Stomach (tissue), 9 donors: Measurements from ENCODE around the gene CBARP. TPM values are rescaled to one million over a fixed set of nuclear protein-coding genes. Genes with fewer than 3 reads are reported as not detected.
A peak's percentile ranks its signal among the peaks of the same experiment; 100 is the strongest.

Experiments used
- DNase-seq, 2 donors: peaks; one replicate each; pipeline versions ENCODE4 v3.0.0 to v3.0.0-alpha.2; 2013 to 2019
- H3K27ac ChIP-seq, 5 donors: fragments of 200-600 bp in 4 of 5; sonication (generic) in 4 of 5; one replicate each; pipeline ENCODE4 v1.5.1; 2013 to 2019; ENCODE audit warnings: mild to moderate bottlenecking in 1 of 5, moderate library complexity in 1 of 5
- H3K27me3 ChIP-seq, 3 donors: fragments of 200-600 bp; sonication (generic); one replicate each; pipeline ENCODE4 v1.5.1; 2017 to 2019; ENCODE audit warnings: mixed run types in 1 of 3
- H3K36me3 ChIP-seq, 4 donors: fragments of 200-600 bp; sonication (generic); 1 replicate in 3 of 4; 2 replicates in 1 of 4; pipeline ENCODE4 v1.5.1; 2016 to 2019
- H3K4me1 ChIP-seq, 4 donors: fragments of 200-600 bp; sonication (generic); one replicate each; pipeline ENCODE4 v1.5.1; 2016 to 2019
- H3K4me3 ChIP-seq, 4 donors: fragments of 200-600 bp; sonication (generic) in 3 of 4; one replicate each; pipeline ENCODE4 v1.5.1; 2016 to 2019; ENCODE audit warnings: mild to moderate bottlenecking in 1 of 4
- H3K9me3 ChIP-seq, 4 donors: fragments of 200-600 bp; sonication (generic); one replicate each; pipeline ENCODE4 v1.5.1; 2016 to 2019
- CTCF ChIP-seq, 7 experiments: fragments of 450-650 bp in 4 of 7; fragments of 200-600 bp in 3 of 7; sonication (generic) in 3 of 7; IDR thresholded peaks; one replicate each; pipeline ENCODE4 v1.5.1; 2016 to 2019; ENCODE audit warnings: antibody characterized with exemption in 7 of 7, control low read depth in 2 of 7, mild to moderate bottlenecking in 1 of 7
- EP300 ChIP-seq: sonication (generic); formaldehyde crosslinking; IDR thresholded peaks from one replicate; pipeline ENCODE4 v1.6.1; 2017; ENCODE audit warnings: antibody characterized with exemption
- POLR2A ChIP-seq, 4 donors: fragments of 450-650 bp; IDR thresholded peaks; one replicate each; pipeline ENCODE4 v1.6.1; 2016; ENCODE audit warnings: antibody characterized with exemption in 4 of 4, control low read depth in 2 of 4, mild to moderate bottlenecking in 1 of 4, moderate library complexity in 1 of 4
- POLR2AphosphoS5 ChIP-seq, 3 donors: sonication (generic); formaldehyde crosslinking; IDR thresholded peaks; one replicate each; pipeline ENCODE4 v1.6.1; 2016; ENCODE audit warnings: antibody characterized with exemption in 3 of 3
- WGBS, 5 donors: extraction: QIAGEN DNeasy Blood & Tissue Kit in 3 of 5; methylation state at CpG; one replicate each; pipeline versions ENCODE4 v1.1.5 to v1.1.7; 2013 to 2018; 5-methylcytosine and 5-hydroxymethylcytosine counted together
- intact Hi-C: fragments of 100-400 bp; cut with DNase I; formaldehyde crosslinking; loops from one replicate; pipeline ENCODE4 v1.15.1; 2023; ENCODE audit warnings: low total_unique reads
- polyA plus RNA-seq, 3 donors: library from polyadenylated mRNA; stranded (reverse); fragments of 200-250 nt; gene quantifications; one replicate each; pipeline ENCODE4 v1.2.3, GENCODE V29; 2013
- total RNA-seq, 5 donors: library from RNA; depleted of rRNA; stranded (reverse); fragments of >200 nt; gene quantifications; one replicate each; pipeline versions ENCODE4 v1.1.0 to v1.2.3, GENCODE V29; 2014 to 2016
- donor health status: healthy with polysubstance abuse.
- donor health status: Bipolar disorder and iron deficiency.
- donor health status: healthy.

Gene CBARP
- total and polyA plus RNA-seq, 8 donors: 0.19 to 8.9 (median 0.78) TPM; not detected in 4

- Histone ChIP-seq H3K36me3 (peaks cover 34 to 60% (median 60%) of the 10 kb centered on the region in 4 donors), H3K27me3 (no peaks in the 10 kb centered on the region), H3K27ac (peak overlapping the region in 4 of 5 donors; percentile 43 to 63 (median 50)), H3K9me3 (no peaks in the 10 kb centered on the region), H3K4me3 (no peak overlapping the region), H3K4me1 (peaks cover 22 to 49% (median 43%) of the 10 kb centered on the region in 4 donors)
- TF ChIP-seq CTCF (IDR thresholded peaks at IDR 0.05) (peak in 1 of 7 experiments; percentile 9), EP300 (no peak), POLR2AphosphoS5 (IDR thresholded peaks at IDR 0.05) (peak in 1 of 3 donors; percentile 61)
- DNase-seq: peak; percentile 77 to 83
- intact Hi-C loops: no loop called here
- 37 to 66% (median 55%) methylated on average over 39 to 56 of the region's 56 CpGs for WGBS, 5 donors
These were observed 10.3 kb downstream of the CBARP start for GRCh38 chr19:1227304-1228054.

- no peak overlapping the region for H3K4me3 ChIP-seq
- H3K36me3 ChIP-seq: peaks cover 41 to 68% (median 67%) of the 10 kb centered on the region in 4 donors
- peak in 1 of 2 donors; percentile 56 for DNase-seq
- H3K27me3 ChIP-seq: no peaks in the 10 kb centered on the region
- no peaks in the 10 kb centered on the region for H3K9me3 ChIP-seq
- intact Hi-C loops: no loop called here
- no peak for TF ChIP-seq CTCF (IDR thresholded peaks at IDR 0.05)
- TF ChIP-seq EP300: no peak
- no peak for TF ChIP-seq POLR2A (IDR thresholded peaks at IDR 0.05)
- peaks cover 16 to 49% (median 42%) of the 10 kb centered on the region in 4 donors for H3K4me1 ChIP-seq
- WGBS, 5 donors: 87 to 91% (median 90%) methylated on average over 33 to 50 of the region's 50 CpGs
- H3K27ac ChIP-seq: peak overlapping the region in 2 of 5 donors; percentile 46 to 63
These were observed 11.1 kb downstream of the CBARP start for GRCh38 chr19:1226522-1227303.

- no peak overlapping the region for H3K27ac ChIP-seq
- intact Hi-C loops: no loop called here
- H3K4me1 ChIP-seq: peaks cover 17 to 49% (median 42%) of the 10 kb centered on the region in 4 donors
- no peak overlapping the region for H3K4me3 ChIP-seq
- no peaks in the 10 kb centered on the region for H3K9me3 ChIP-seq
- peaks cover 45 to 73% (median 73%) of the 10 kb centered on the region in 4 donors for H3K36me3 ChIP-seq
- 90 to 100% (median 97%) methylated on average over 1 to 11 of the region's 11 CpGs for WGBS, 5 donors
- no peak for TF ChIP-seq EP300
- no peak for TF ChIP-seq POLR2AphosphoS5 (IDR thresholded peaks at IDR 0.05)
- TF ChIP-seq POLR2A (IDR thresholded peaks at IDR 0.05): no peak
- TF ChIP-seq CTCF (IDR thresholded peaks at IDR 0.05): no peak
- no peak for DNase-seq
- H3K27me3 ChIP-seq: no peaks in the 10 kb centered on the region
These were observed 11.6 kb downstream of the CBARP start for GRCh38 chr19:1226227-1226518.

GRCh38 chr19:1225440-1226226 lies 12.2 kb downstream of the CBARP start:
- WGBS, 5 donors: 81 to 89% (median 87%) methylated on average over 14 to 29 of the region's 29 CpGs
- Histone ChIP-seq H3K4me3 (no peak overlapping the region), H3K9me3 (no peaks in the 10 kb centered on the region), H3K27me3 (no peaks in the 10 kb centered on the region), H3K27ac (no peak overlapping the region), H3K4me1 (peaks cover 18 to 49% (median 40%) of the 10 kb centered on the region in 4 donors), H3K36me3 (peaks cover 50 to 79% (median 78%) of the 10 kb centered on the region in 4 donors)
- no peak for DNase-seq
- no peak for TF ChIP-seq POLR2A (IDR thresholded peaks at IDR 0.05)
- TF ChIP-seq CTCF (IDR thresholded peaks at IDR 0.05): no peak
- TF ChIP-seq POLR2AphosphoS5 (IDR thresholded peaks at IDR 0.05): no peak
- no peak for TF ChIP-seq EP300
- intact Hi-C loops: no loop called here
